ENCODE results near the gene KDM4B. TPM values are rescaled to one million over a fixed set of nuclear protein-coding genes. Genes with fewer than 3 reads are reported as not detected.
"Not testable (repeated sequence)": the region's sequence is repeated elsewhere in the genome, so short reads cannot be mapped to it uniquely, and the experiment has no call there.

The KDM4B gene
- total RNA-seq, 1 experiment from 2014 or later: 12.0 TPM

- Histone ChIP-seq H3K36me3 (replicated peaks; ENCODE audit: control insufficient read depth, insufficient read depth, low read length) (no peaks in the 10 kb centered on the region), H3K4me3 (ENCODE audit: insufficient read depth, low read depth, low read length) (no peak overlapping the region), H3K27me3 (ENCODE audit: control insufficient read depth, insufficient read depth, low read length) (no peaks in the 10 kb centered on the region)
- no peak for DNase-seq
Observed at GRCh38 chr19:5186293-5187050, 217.6 kb downstream of the KDM4B start.

GRCh38 chr19:5188548-5189317 is 219.8 kb downstream of the KDM4B start:
- no peak for DNase-seq
- Histone ChIP-seq H3K4me3 (ENCODE audit: insufficient read depth, low read depth, low read length) (no peak overlapping the region), H3K36me3 (replicated peaks; ENCODE audit: control insufficient read depth, insufficient read depth, low read length) (no peaks in the 10 kb centered on the region), H3K27me3 (ENCODE audit: control insufficient read depth, insufficient read depth, low read length) (no peaks in the 10 kb centered on the region)

- Histone ChIP-seq H3K27me3 (ENCODE audit: control insufficient read depth, insufficient read depth, low read length) (no peaks in the 10 kb centered on the region), H3K4me3 (ENCODE audit: insufficient read depth, low read depth, low read length) (no peak overlapping the region), H3K36me3 (replicated peaks; ENCODE audit: control insufficient read depth, insufficient read depth, low read length) (no peaks in the 10 kb centered on the region)
- DNase-seq: no peak
Observed at GRCh38 chr19:5189318-5189607, 220.3 kb downstream of the KDM4B start.

GRCh38 chr19:5191091-5191490 is 222.2 kb downstream of the KDM4B start:
- DNase-seq: no peak
- Histone ChIP-seq H3K36me3 (replicated peaks; ENCODE audit: control insufficient read depth, insufficient read depth, low read length) (no peaks in the 10 kb centered on the region), H3K27me3 (ENCODE audit: control insufficient read depth, insufficient read depth, low read length) (no peaks in the 10 kb centered on the region), H3K4me3 (ENCODE audit: insufficient read depth, low read depth, low read length) (no peak overlapping the region)

- H3K36me3 ChIP-seq (replicated peaks; ENCODE audit: control insufficient read depth, insufficient read depth, low read length): no peaks in the 10 kb centered on the region
- H3K4me3 ChIP-seq (ENCODE audit: insufficient read depth, low read depth, low read length): no peak overlapping the region
- no peak for DNase-seq
- no peaks in the 10 kb centered on the region for H3K27me3 ChIP-seq (ENCODE audit: control insufficient read depth, insufficient read depth, low read length)
Observed at GRCh38 chr19:5192568-5192967, 223.7 kb downstream of the KDM4B start.

GRCh38 chr19:5193192-5193591 is 224.3 kb downstream of the KDM4B start:
- Histone ChIP-seq H3K27me3 (ENCODE audit: control insufficient read depth, insufficient read depth, low read length) (no peaks in the 10 kb centered on the region), H3K4me3 (ENCODE audit: insufficient read depth, low read depth, low read length) (no peak overlapping the region), H3K36me3 (replicated peaks; ENCODE audit: control insufficient read depth, insufficient read depth, low read length) (no peaks in the 10 kb centered on the region)
- DNase-seq: peak; percentile 90

- no peaks in the 10 kb centered on the region for H3K36me3 ChIP-seq (replicated peaks; ENCODE audit: control insufficient read depth, insufficient read depth, low read length)
- no peaks in the 10 kb centered on the region for H3K27me3 ChIP-seq (ENCODE audit: control insufficient read depth, insufficient read depth, low read length)
- no peak overlapping the region for H3K4me3 ChIP-seq (ENCODE audit: insufficient read depth, low read depth, low read length)
- DNase-seq: no peak
Observed at GRCh38 chr19:5194641-5195040, 225.7 kb downstream of the KDM4B start.

GRCh38 chr19:5195587-5195986 is 226.7 kb downstream of the KDM4B start:
- H3K4me3 ChIP-seq (ENCODE audit: insufficient read depth, low read depth, low read length); H3K36me3 ChIP-seq (replicated peaks; ENCODE audit: control insufficient read depth, insufficient read depth, low read length); DNase-seq; H3K27me3 ChIP-seq (ENCODE audit: control insufficient read depth, insufficient read depth, low read length): not testable (repeated sequence)

GRCh38 chr19:5196832-5197231 is 227.9 kb downstream of the KDM4B start:
- Histone ChIP-seq H3K36me3 (replicated peaks; ENCODE audit: control insufficient read depth, insufficient read depth, low read length) (no peaks in the 10 kb centered on the region), H3K27me3 (ENCODE audit: control insufficient read depth, insufficient read depth, low read length) (no peaks in the 10 kb centered on the region), H3K4me3 (ENCODE audit: insufficient read depth, low read depth, low read length) (no peak overlapping the region)
- no peak for DNase-seq

GRCh38 chr19:5200844-5201243 is 231.9 kb downstream of the KDM4B start:
- DNase-seq: no peak
- H3K27me3 ChIP-seq (ENCODE audit: control insufficient read depth, insufficient read depth, low read length): no peaks in the 10 kb centered on the region
- no peak overlapping the region for H3K4me3 ChIP-seq (ENCODE audit: insufficient read depth, low read depth, low read length)
- peaks cover 1% of the 10 kb centered on the region; the same call in 1 of the 2 replicates for H3K36me3 ChIP-seq (replicated peaks; ENCODE audit: control insufficient read depth, insufficient read depth, low read length)

GRCh38 chr19:5202553-5202952 is 233.6 kb downstream of the KDM4B start:
- Histone ChIP-seq H3K36me3 (replicated peaks; ENCODE audit: control insufficient read depth, insufficient read depth, low read length) (peaks cover 2% of the 10 kb centered on the region), H3K4me3 (ENCODE audit: insufficient read depth, low read depth, low read length) (no peak overlapping the region), H3K27me3 (ENCODE audit: control insufficient read depth, insufficient read depth, low read length) (no peaks in the 10 kb centered on the region)
- no peak for DNase-seq

Other genes with a start within 250 kb of the KDM4B start
- gene DPP9, start 245.3 kb upstream of the KDM4B start, total RNA-seq (2014; rRNA removed; shearing (Covaris generic)): 36.2 and 41.7 TPM in 2 replicates
- 16.1 and 17.2 TPM in 2 replicates for gene FEM1A, start 177.4 kb upstream of the KDM4B start, total RNA-seq (2014; rRNA removed; shearing (Covaris generic))
- 0.17 and 0.30 TPM in 2 replicates for gene TICAM1, start 137.4 kb upstream of the KDM4B start, total RNA-seq (2014; rRNA removed; shearing (Covaris generic))
- gene PLIN3, start 101.4 kb upstream of the KDM4B start, total RNA-seq (2014; rRNA removed; shearing (Covaris generic)): 88.8 and 95.2 TPM in 2 replicates
- gene ARRDC5, start 66.2 kb upstream of the KDM4B start, total RNA-seq (2014; rRNA removed; shearing (Covaris generic)): not detected in 2 replicates
- gene UHRF1, start 59.6 kb upstream of the KDM4B start, total RNA-seq (2014; rRNA removed; shearing (Covaris generic)): 22.1 and 54.0 TPM in 2 replicates